Subcutaneous adipose tissue (tissue), 4 donors: Measurements from ENCODE around the gene MED27. TPM values are rescaled to one million over a fixed set of nuclear protein-coding genes. Genes with fewer than 3 reads are reported as not detected.

Source experiments
- CTCF ChIP-seq: fragments of 450-650 bp; IDR thresholded peaks from one replicate; pipeline ENCODE4 v1.5.1; 2016; ENCODE audit warnings: low read depth, mild to moderate bottlenecking, control low read depth, antibody characterized with exemption, moderate library complexity
- total RNA-seq, 4 donors: library from RNA; depleted of rRNA; stranded (reverse); fragments of >200 nt; gene quantifications; one replicate each; pipeline ENCODE4 v1.1.0, GENCODE V29; 2016

MED27 gene
- total RNA-seq, 4 donors from 2014 or later: 7.3 to 13.4 (median 9.9) TPM

GRCh38 chr9:131917009-131917408, 162.7 kb downstream of the MED27 start:
- TF ChIP-seq CTCF: no peak

- no peak for TF ChIP-seq CTCF
These were observed 164.5 kb downstream of the MED27 start for GRCh38 chr9:131915181-131915580.

GRCh38 chr9:131912671-131913070, 167.0 kb downstream of the MED27 start:
- TF ChIP-seq CTCF: no peak

GRCh38 chr9:131912069-131912468, 167.6 kb downstream of the MED27 start:
- TF ChIP-seq CTCF: no peak

- TF ChIP-seq CTCF: no peak
These were observed 169.1 kb downstream of the MED27 start for GRCh38 chr9:131910572-131910971.

- no peak for TF ChIP-seq CTCF
These were observed 174.5 kb downstream of the MED27 start for GRCh38 chr9:131905144-131905543.

GRCh38 chr9:131899296-131900228, 180.1 kb downstream of the MED27 start:
- TF ChIP-seq CTCF: no peak
